ENCODE data around the gene ANKRD12.

DNA sequence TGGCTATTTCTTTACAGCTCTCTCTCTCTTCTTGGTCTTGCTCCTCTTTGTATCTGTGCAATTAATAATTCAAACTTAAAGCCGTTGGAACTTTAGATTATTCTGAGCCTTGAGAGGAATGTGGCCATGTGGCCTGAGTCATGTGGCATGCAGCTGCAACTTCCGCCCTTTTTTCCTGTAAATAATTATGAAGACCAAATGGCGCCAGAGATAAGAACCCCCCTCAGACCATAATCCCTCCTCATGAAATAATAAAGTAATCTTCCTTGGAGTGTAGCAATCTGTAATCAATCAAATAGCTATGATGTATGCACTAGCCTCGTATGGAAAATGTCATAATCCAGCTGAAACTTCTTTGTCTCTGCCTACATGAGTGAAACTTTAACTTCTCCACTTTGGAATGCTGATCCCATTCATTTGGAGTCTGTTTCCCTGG lies 184.5 kb downstream of the ANKRD12 start:
- TF ChIP-seq POLR2A (IDR thresholded peaks at IDR 0.05) = no peak
- TF ChIP-seq, protein P1, sequence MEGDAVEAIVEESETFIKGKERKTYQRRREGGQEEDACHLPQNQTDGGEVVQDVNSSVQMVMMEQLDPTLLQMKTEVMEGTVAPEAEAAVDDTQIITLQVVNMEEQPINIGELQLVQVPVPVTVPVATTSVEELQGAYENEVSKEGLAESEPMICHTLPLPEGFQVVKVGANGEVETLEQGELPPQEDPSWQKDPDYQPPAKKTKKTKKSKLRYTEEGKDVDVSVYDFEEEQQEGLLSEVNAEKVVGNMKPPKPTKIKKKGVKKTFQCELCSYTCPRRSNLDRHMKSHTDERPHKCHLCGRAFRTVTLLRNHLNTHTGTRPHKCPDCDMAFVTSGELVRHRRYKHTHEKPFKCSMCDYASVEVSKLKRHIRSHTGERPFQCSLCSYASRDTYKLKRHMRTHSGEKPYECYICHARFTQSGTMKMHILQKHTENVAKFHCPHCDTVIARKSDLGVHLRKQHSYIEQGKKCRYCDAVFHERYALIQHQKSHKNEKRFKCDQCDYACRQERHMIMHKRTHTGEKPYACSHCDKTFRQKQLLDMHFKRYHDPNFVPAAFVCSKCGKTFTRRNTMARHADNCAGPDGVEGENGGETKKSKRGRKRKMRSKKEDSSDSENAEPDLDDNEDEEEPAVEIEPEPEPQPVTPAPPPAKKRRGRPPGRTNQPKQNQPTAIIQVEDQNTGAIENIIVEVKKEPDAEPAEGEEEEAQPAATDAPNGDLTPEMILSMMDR (IDR thresholded peaks at IDR 0.05) = no peak

Data from upper lobe of left lung (tissue), 4 donors.